ENCODE results near the gene BBOF1. TPM values are rescaled to one million over a fixed set of nuclear protein-coding genes. Genes with fewer than 3 reads are reported as not detected.

Gene BBOF1
- total and polyA plus RNA-seq, 2 donors (not counting 3 experiments of a cell fraction or from before 2014, with no cell fraction given) = 0.63 to 2.3 TPM

- H2AFZ ChIP-seq (ENCODE audit: low read depth, low read length) = no peak overlapping the region
- no peaks in the 10 kb centered on the region for H4K20me1 ChIP-seq (replicated peaks; ENCODE audit: control insufficient read depth, extremely low read depth, insufficient read depth, low read length)
- no peak for TF ChIP-seq POLR2AphosphoS5 (IDR thresholded peaks at IDR 0.05; ENCODE audit: insufficient read depth, low read depth, low read length)
- TF ChIP-seq FOS (IDR thresholded peaks at IDR 0.05; ENCODE audit: borderline replicate concordance, insufficient read depth, low read length) = no peak
- TF ChIP-seq GATA2 (IDR thresholded peaks at IDR 0.05; ENCODE audit: insufficient read depth, insufficient read length, low read depth, low read length) = no peak
- no peak for TF ChIP-seq EZH2 (IDR thresholded peaks at IDR 0.05; ENCODE audit: borderline replicate concordance, low read depth, low read length, severe bottlenecking)
- TF ChIP-seq POLR2A (IDR thresholded peaks at IDR 0.05; ENCODE audit: low read depth, low read length) = no peak
- no peak for TF ChIP-seq MAX (IDR thresholded peaks at IDR 0.05; ENCODE audit: insufficient read depth, insufficient read length)
- TF ChIP-seq JUN (IDR thresholded peaks at IDR 0.05; ENCODE audit: borderline replicate concordance, insufficient read depth, insufficient read length, low read depth) = no peak
- TF ChIP-seq CTCF (IDR thresholded peaks at IDR 0.05; ENCODE audit: extremely low read depth in 1 of 2, insufficient read depth in 1 of 2, low read depth in 1 of 2, low read length in 2 of 2) = no peak
- no peaks in the 10 kb centered on the region for H3K79me2 ChIP-seq (ENCODE audit: control insufficient read depth, insufficient read depth, low read length)
- dilution Hi-C loops (cut with MboI; ENCODE audit: extremely low pct_ligation_motif_present, low sequenced_read_pairs) (no loop called here), intact Hi-C loops (cut with micrococcal nuclease) (no loop called here)
- POLR2A ChIA-PET = no interaction called here
- DNase-seq (ENCODE audit: low read depth, low spot score) (no peak), FAIRE-seq (no peak)
- no peak overlapping the region for H3K4me3 ChIP-seq (replicated peaks in 1 of 3; ENCODE audit: insufficient read depth in 1 of 3, low read depth in 1 of 3, low read length in 3 of 3)
- no peak overlapping the region for H3K4me2 ChIP-seq (ENCODE audit: insufficient read depth, low read length)
- no peak overlapping the region for H3K9ac ChIP-seq (replicated peaks; ENCODE audit: extremely low read depth, insufficient read depth, low read length)
- CTCF ChIA-PET = no interaction called here
- H3K4me1 ChIP-seq (ENCODE audit: control insufficient read depth, extremely low read depth, insufficient read depth, low read length) = peaks cover 7% of the 10 kb centered on the region
- H3K9me3 ChIP-seq (replicated peaks; ENCODE audit: control insufficient read depth, insufficient read depth, low read length) = no peaks in the 10 kb centered on the region
- H3K9me1 ChIP-seq (replicated peaks; ENCODE audit: control insufficient read depth, extremely low read depth, insufficient read depth, low read length) = no peaks in the 10 kb centered on the region
- BruUV-seq (replicated peaks) = no TSS peak
- H3K36me3 ChIP-seq (ENCODE audit: control insufficient read depth in 2 of 2, extremely low read depth in 1 of 2, insufficient read depth in 2 of 2, low read length in 2 of 2) = peaks cover 0 to 3% of the 10 kb centered on the region in 2 experiments
- H3K27ac ChIP-seq (ENCODE audit: insufficient read depth, low read depth, low read length) = no peak overlapping the region
- H3K27me3 ChIP-seq (ENCODE audit: control insufficient read depth in 2 of 2, insufficient read depth in 2 of 2, low read length in 2 of 2) = no peaks in the 10 kb centered on the region
Measured at GRCh38 chr14:74089251-74090020, 70.3 kb downstream of the BBOF1 start.

All from endothelial cell of umbilical vein (primary cell).